OCI-M1 (cell line): ENCODE results near the gene AVPR2.

ENCODE experiments used
- DNase-seq: peaks from one replicate; lab custom pipeline; 2025; lab: John Stamatoyannopoulos, UW

The AVPR2 gene

GRCh38 chrX:153913701-153914100 lies 9.2 kb downstream of the AVPR2 start:
- DNase-seq, result no peak

GRCh38 chrX:153917869-153918268 lies 13.4 kb downstream of the AVPR2 start:
- DNase-seq, result no peak

- no peak for DNase-seq
Observed at GRCh38 chrX:153919281-153919680, 14.8 kb downstream of the AVPR2 start.

GRCh38 chrX:153920546-153920945 lies 16.1 kb downstream of the AVPR2 start:
- DNase-seq, result no peak

- DNase-seq, result no peak
Observed at GRCh38 chrX:153921070-153921469, 16.6 kb downstream of the AVPR2 start.

GRCh38 chrX:153921511-153922446 lies 17.3 kb downstream of the AVPR2 start:
- no peak for DNase-seq

GRCh38 chrX:153922932-153923857 lies 18.7 kb downstream of the AVPR2 start:
- no peak for DNase-seq

GRCh38 chrX:153924149-153924861 lies 19.8 kb downstream of the AVPR2 start:
- peak; percentile 72 for DNase-seq

- DNase-seq, result peak; percentile 71
Observed at GRCh38 chrX:153925387-153925738, 20.9 kb downstream of the AVPR2 start.

- DNase-seq, result peak; percentile 77
Observed at GRCh38 chrX:153925739-153926551, 21.5 kb downstream of the AVPR2 start, which contains the start of gene ARHGAP4. Gene ARHGAP4, minus strand, starts transcription at chrX:153926264. Its CDS starts 62 bp downstream, at chrX:153926202.

- no peak for DNase-seq
Observed at GRCh38 chrX:153926552-153926857, 22.0 kb downstream of the AVPR2 start.

- DNase-seq, result peak; percentile 94
Observed at GRCh38 chrX:153926858-153927671, 22.6 kb downstream of the AVPR2 start.

GRCh38 chrX:153927672-153927921 lies 23.1 kb downstream of the AVPR2 start:
- DNase-seq, result no peak

- peak; percentile 100 for DNase-seq
Observed at GRCh38 chrX:153927922-153928760, 23.7 kb downstream of the AVPR2 start.

GRCh38 chrX:153928846-153929245 lies 24.4 kb downstream of the AVPR2 start:
- no peak for DNase-seq

- DNase-seq, result no peak
Observed at GRCh38 chrX:153929576-153929975, 25.1 kb downstream of the AVPR2 start.

- no peak for DNase-seq
Observed at GRCh38 chrX:153930011-153930910, 25.8 kb downstream of the AVPR2 start.

GRCh38 chrX:153931151-153931550 lies 26.7 kb downstream of the AVPR2 start:
- DNase-seq, result no peak

GRCh38 chrX:153931748-153932147 lies 27.3 kb downstream of the AVPR2 start:
- no peak for DNase-seq
